Gastrocnemius medialis (tissue), 4 donors: ENCODE data around the gene OR10A7. TPM values are rescaled to one million over a fixed set of nuclear protein-coding genes. Genes with fewer than 3 reads are reported as not detected.

Experiments
- ATAC-seq, 2 donors: fragments of 150-250 bp; one replicate each; pipeline ENCODE4 v1.9.1; 2016
- DNase-seq, 2 donors: peaks; one replicate each; pipeline ENCODE4 v3.0.0-alpha.2; 2019
- H3K27ac ChIP-seq, 4 donors: fragments of 200-600 bp; sonication (generic); 1 replicate in 1 of 4; 2 replicates in 3 of 4; pipeline ENCODE4 v1.5.1; 2016 to 2018; ENCODE audit warnings: mild to moderate bottlenecking in 2 of 4, moderate library complexity in 1 of 4
- H3K27me3 ChIP-seq, 3 donors: fragments of 200-600 bp; sonication (generic) in 2 of 3; 1 replicate in 1 of 3; 2 replicates in 2 of 3; pipeline versions ENCODE4 v1.5.1 to v1.6.0; 2016 to 2019; ENCODE audit warnings: mild to moderate bottlenecking in 1 of 3, moderate library complexity in 1 of 3
- H3K36me3 ChIP-seq, 2 donors: fragments of 200-600 bp; sonication (generic) in 1 of 2; one replicate each; pipeline ENCODE4 v1.5.1; 2017 to 2018
- H3K4me1 ChIP-seq, 2 donors: fragments of 200-600 bp; sonication (generic) in 1 of 2; one replicate each; pipeline ENCODE4 v1.5.1; 2016 to 2017; ENCODE audit warnings: mild to moderate bottlenecking in 2 of 2
- H3K4me3 ChIP-seq, 4 donors: fragments of 200-600 bp; sonication (generic) in 3 of 4; 1 replicate in 1 of 4; 2 replicates in 3 of 4; pipeline ENCODE4 v1.5.1; 2016 to 2019; ENCODE audit warnings: mild to moderate bottlenecking in 2 of 4
- H3K9me3 ChIP-seq, 3 donors: fragments of 200-600 bp; sonication (generic) in 2 of 3; 1 replicate in 1 of 3; 2 replicates in 2 of 3; pipeline ENCODE4 v1.5.1; 2016 to 2019
- POLR2A ChIP-seq, 2 donors: fragments of 450-650 bp; IDR thresholded peaks; one replicate each; pipeline ENCODE4 v1.6.1; 2017; ENCODE audit warnings: antibody characterized with exemption in 2 of 2, mild to moderate bottlenecking in 2 of 2, moderate library complexity in 2 of 2
- in situ Hi-C, 4 donors: fragments of 200-750 bp; cut with MboI; loops; one replicate each; pipeline versions ENCODE4 v1.15.0 to v1.8.0; 2017; ENCODE audit warnings: low sequenced_read_pairs in 4 of 4
- intact Hi-C: fragments of 100-400 bp; cut with DNase I; formaldehyde crosslinking; loops from one replicate; pipeline ENCODE4 v1.15.1; 2023; ENCODE audit warnings: low total_unique reads
- total RNA-seq, 4 donors: library from RNA; depleted of rRNA; stranded (reverse); fragments of >200 nt; gene quantifications; one replicate each; pipeline versions ENCODE4 v1.1.0 to v1.2.3, GENCODE V29; 2016
- TF ChIP-seq, protein P1 (sequence below), 5 experiments: fragments of 450-650 bp in 3 of 5; fragments of 200-600 bp in 2 of 5; sonication (generic) in 2 of 5; IDR thresholded peaks in 4 of 5; conservative IDR thresholded peaks in 1 of 5; 1 replicate in 4 of 5; 2 replicates in 1 of 5; pipeline ENCODE4 v1.5.1; 2016 to 2019; ENCODE audit warnings: antibody characterized with exemption in 5 of 5, mild to moderate bottlenecking in 3 of 5, moderate library complexity in 3 of 5

OR10A7 gene
- total RNA-seq, 4 donors from 2014 or later: not detected

DNA sequence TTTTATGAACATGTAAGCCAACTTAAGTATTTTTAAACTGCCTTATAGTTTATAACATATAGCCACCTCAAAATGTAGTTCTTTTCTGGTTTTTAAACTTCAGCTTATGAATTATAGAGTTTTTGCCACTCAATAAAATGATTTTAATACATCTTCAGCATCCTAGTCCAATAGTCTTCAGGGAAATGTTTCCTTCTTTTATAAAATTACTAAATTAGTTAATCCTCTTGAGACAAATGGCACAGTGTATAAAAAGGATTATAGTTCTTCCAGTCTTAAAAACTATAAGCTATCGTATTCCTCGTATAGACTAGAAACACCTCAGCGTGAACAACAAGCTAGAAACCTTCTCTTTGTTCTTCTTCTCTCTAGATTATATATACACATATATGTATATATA is 23.5 kb downstream of the OR10A7 start, which contains the start of gene OR6C74:
TSS of gene OR6C74 (plus strand) at position 301 of the 400 bp plus-strand sequence. CDS start 2,679 bp downstream, outside the sequence.
- ATAC-seq (no peak), DNase-seq (no peak)
- TF ChIP-seq POLR2A (IDR thresholded peaks at IDR 0.05): no peak
- TF ChIP-seq, protein P1, sequence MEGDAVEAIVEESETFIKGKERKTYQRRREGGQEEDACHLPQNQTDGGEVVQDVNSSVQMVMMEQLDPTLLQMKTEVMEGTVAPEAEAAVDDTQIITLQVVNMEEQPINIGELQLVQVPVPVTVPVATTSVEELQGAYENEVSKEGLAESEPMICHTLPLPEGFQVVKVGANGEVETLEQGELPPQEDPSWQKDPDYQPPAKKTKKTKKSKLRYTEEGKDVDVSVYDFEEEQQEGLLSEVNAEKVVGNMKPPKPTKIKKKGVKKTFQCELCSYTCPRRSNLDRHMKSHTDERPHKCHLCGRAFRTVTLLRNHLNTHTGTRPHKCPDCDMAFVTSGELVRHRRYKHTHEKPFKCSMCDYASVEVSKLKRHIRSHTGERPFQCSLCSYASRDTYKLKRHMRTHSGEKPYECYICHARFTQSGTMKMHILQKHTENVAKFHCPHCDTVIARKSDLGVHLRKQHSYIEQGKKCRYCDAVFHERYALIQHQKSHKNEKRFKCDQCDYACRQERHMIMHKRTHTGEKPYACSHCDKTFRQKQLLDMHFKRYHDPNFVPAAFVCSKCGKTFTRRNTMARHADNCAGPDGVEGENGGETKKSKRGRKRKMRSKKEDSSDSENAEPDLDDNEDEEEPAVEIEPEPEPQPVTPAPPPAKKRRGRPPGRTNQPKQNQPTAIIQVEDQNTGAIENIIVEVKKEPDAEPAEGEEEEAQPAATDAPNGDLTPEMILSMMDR (IDR thresholded peaks at IDR 0.05 in 4 of 5, conservative IDR thresholded peaks at IDR 0.05 in 1 of 5): no peak
- Histone ChIP-seq H3K27ac (no peak within 1 kb of the TSS), H3K36me3 (no peaks in the 10 kb centered on the region), H3K4me1 (no peaks in the 10 kb centered on the region), H3K27me3 (no peaks in the 10 kb centered on the region), H3K4me3 (no peak within 1 kb of the TSS), H3K9me3 (no peaks in the 10 kb centered on the region)
- in situ Hi-C loops (no loop called here), intact Hi-C loops (no loop called here)

DNA sequence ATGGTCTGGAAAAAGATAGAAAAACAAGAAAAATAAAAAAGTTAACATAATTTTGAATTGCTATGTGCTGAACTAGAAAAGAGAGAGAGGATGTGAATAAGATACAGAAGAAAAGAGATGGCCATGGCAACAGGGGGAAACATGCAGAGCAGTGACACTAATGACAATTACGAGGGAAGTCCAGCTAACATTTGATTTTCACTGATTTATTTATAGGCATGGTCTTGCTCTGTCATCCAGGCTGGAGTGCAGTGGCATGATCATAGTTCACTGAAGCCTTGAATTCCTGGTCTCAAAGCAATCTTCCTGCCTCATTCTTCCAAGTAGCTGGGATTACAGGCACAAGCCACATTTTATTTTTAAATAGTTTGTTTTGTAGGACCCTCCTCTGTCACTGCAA is 25.3 kb downstream of the OR10A7 start:
- no peaks in the 10 kb centered on the region for H3K9me3 ChIP-seq
- H3K27ac ChIP-seq: no peak overlapping the region
- no peaks in the 10 kb centered on the region for H3K27me3 ChIP-seq
- TF ChIP-seq, protein P1 (IDR thresholded peaks at IDR 0.05 in 4 of 5, conservative IDR thresholded peaks at IDR 0.05 in 1 of 5): no peak
- TF ChIP-seq POLR2A (IDR thresholded peaks at IDR 0.05): no peak
- in situ Hi-C loops: no loop called here
- no peaks in the 10 kb centered on the region for H3K36me3 ChIP-seq
- H3K4me1 ChIP-seq: no peaks in the 10 kb centered on the region
- intact Hi-C loops: no loop called here
- no peak for ATAC-seq
- no peak for DNase-seq
- no peak overlapping the region for H3K4me3 ChIP-seq

DNA sequence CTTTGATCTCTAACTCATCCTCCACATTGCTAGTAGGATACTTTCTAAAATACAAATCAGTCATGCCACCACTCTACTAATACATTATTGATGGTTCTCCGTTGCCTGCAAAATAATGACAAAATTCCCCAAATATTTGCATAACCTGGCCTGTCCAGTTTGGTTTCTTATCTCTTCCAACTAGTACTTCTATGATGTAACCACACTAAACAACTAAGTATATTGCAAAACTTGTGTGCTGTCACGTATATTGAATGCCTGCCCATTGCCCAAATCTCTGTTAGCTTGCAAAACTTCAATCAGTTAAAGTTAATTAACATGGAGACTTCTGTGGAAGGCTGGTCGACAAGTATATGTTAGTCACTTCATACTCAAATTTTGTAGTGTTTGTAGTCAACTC is 30.1 kb downstream of the OR10A7 start:
- no peaks in the 10 kb centered on the region for H3K27me3 ChIP-seq
- in situ Hi-C loops (no loop called here), intact Hi-C loops (no loop called here)
- no peaks in the 10 kb centered on the region for H3K4me1 ChIP-seq
- no peak for DNase-seq
- no peaks in the 10 kb centered on the region for H3K9me3 ChIP-seq
- no peak overlapping the region for H3K27ac ChIP-seq
- ATAC-seq: no peak
- TF ChIP-seq, protein P1 (IDR thresholded peaks at IDR 0.05 in 4 of 5, conservative IDR thresholded peaks at IDR 0.05 in 1 of 5): no peak
- no peak for TF ChIP-seq POLR2A (IDR thresholded peaks at IDR 0.05)
- H3K4me3 ChIP-seq: no peak overlapping the region
- H3K36me3 ChIP-seq: no peaks in the 10 kb centered on the region

DNA sequence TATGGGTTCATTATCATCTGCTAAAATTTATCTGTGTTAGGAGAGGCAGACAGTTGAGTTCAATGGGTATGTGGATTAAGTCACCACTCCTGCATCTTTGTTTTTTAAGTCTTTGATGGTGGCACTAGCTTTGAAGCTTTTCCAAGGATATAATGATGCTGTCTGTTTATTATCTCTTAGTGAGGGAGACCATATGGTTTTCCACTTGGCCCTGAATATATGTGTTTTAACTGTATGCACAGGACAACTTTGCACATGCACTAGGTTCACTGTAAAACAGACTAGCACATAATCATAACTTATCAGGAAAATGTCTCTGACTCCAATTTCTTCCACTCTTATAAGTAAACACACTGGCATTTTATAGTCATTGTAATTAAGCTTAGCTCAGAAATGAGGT is 32.5 kb downstream of the OR10A7 start:
- no peak for ATAC-seq
- no peak overlapping the region for H3K27ac ChIP-seq
- H3K9me3 ChIP-seq: no peaks in the 10 kb centered on the region
- DNase-seq: no peak
- no peaks in the 10 kb centered on the region for H3K36me3 ChIP-seq
- in situ Hi-C loops: no loop called here
- intact Hi-C loops: no loop called here
- H3K4me1 ChIP-seq: no peaks in the 10 kb centered on the region
- TF ChIP-seq POLR2A (IDR thresholded peaks at IDR 0.05): no peak
- TF ChIP-seq, protein P1 (IDR thresholded peaks at IDR 0.05 in 4 of 5, conservative IDR thresholded peaks at IDR 0.05 in 1 of 5): no peak
- H3K4me3 ChIP-seq: no peak overlapping the region
- H3K27me3 ChIP-seq: no peaks in the 10 kb centered on the region

- DNase-seq (no peak), ATAC-seq (no peak)
- no peak overlapping the region for H3K4me3 ChIP-seq
- TF ChIP-seq POLR2A (IDR thresholded peaks at IDR 0.05): no peak
- TF ChIP-seq, protein P1 (IDR thresholded peaks at IDR 0.05 in 4 of 5, conservative IDR thresholded peaks at IDR 0.05 in 1 of 5): no peak
- no peak overlapping the region for H3K27ac ChIP-seq
- H3K9me3 ChIP-seq: no peaks in the 10 kb centered on the region
- H3K27me3 ChIP-seq: no peaks in the 10 kb centered on the region
- H3K36me3 ChIP-seq: no peaks in the 10 kb centered on the region
- intact Hi-C loops (no loop called here), in situ Hi-C loops (no loop called here)
- no peaks in the 10 kb centered on the region for H3K4me1 ChIP-seq
Observed at GRCh38 chr12:55256831-55257230, 36.0 kb downstream of the OR10A7 start.
